NOMO-1 treated with dmso at 0.1 percent for 144 hours (cell line): Measurements from ENCODE around the gene CCDC40.
A peak's percentile ranks its signal among the peaks of the same experiment; 100 is the strongest.
"Not testable (repeated sequence)": the region's sequence is repeated elsewhere in the genome, so short reads cannot be mapped to it uniquely, and the experiment has no call there.

ENCODE experiments used
- DNase-seq: peaks from one replicate; lab custom pipeline; 2025; ENCODE audit not compliant: unreplicated experiment; lab: John Stamatoyannopoulos, UW

CCDC40 gene

GRCh38 chr17:80045703-80046102 is 9.3 kb downstream of the CCDC40 start:
- DNase-seq, result no peak

GRCh38 chr17:80046709-80047108 is 10.3 kb downstream of the CCDC40 start:
- DNase-seq, result not testable (repeated sequence)

GRCh38 chr17:80047176-80047575 is 10.7 kb downstream of the CCDC40 start:
- no peak for DNase-seq

GRCh38 chr17:80049986-80050385 is 13.5 kb downstream of the CCDC40 start:
- DNase-seq, result no peak

GRCh38 chr17:80050706-80051105 is 14.3 kb downstream of the CCDC40 start:
- no peak for DNase-seq

GRCh38 chr17:80051681-80052080 is 15.2 kb downstream of the CCDC40 start:
- DNase-seq, result no peak

- DNase-seq, result no peak
These were observed 16.7 kb downstream of the CCDC40 start for GRCh38 chr17:80053102-80053501.

- no peak for DNase-seq
These were observed 19.2 kb downstream of the CCDC40 start for GRCh38 chr17:80055597-80055996.

GRCh38 chr17:80058311-80058955 is 22.0 kb downstream of the CCDC40 start:
- no peak for DNase-seq

GRCh38 chr17:80060644-80061043 is 24.2 kb downstream of the CCDC40 start:
- DNase-seq, result no peak

- DNase-seq, result no peak
These were observed 25.0 kb downstream of the CCDC40 start for GRCh38 chr17:80061421-80061820.

GRCh38 chr17:80063830-80064585 is 27.6 kb downstream of the CCDC40 start:
- DNase-seq, result peak; percentile 17

- no peak for DNase-seq
These were observed 28.3 kb downstream of the CCDC40 start for GRCh38 chr17:80064696-80065095.

- no peak for DNase-seq
These were observed 29.2 kb downstream of the CCDC40 start for GRCh38 chr17:80065478-80066170.

- no peak for DNase-seq
These were observed 31.0 kb downstream of the CCDC40 start for GRCh38 chr17:80067393-80067986.

- DNase-seq, result no peak
These were observed 32.1 kb downstream of the CCDC40 start for GRCh38 chr17:80068301-80069222.

- no peak for DNase-seq
These were observed 34.1 kb downstream of the CCDC40 start for GRCh38 chr17:80070375-80071115.

- DNase-seq, result no peak
These were observed 34.8 kb downstream of the CCDC40 start for GRCh38 chr17:80071116-80071841.

GRCh38 chr17:80072410-80072809 is 36.0 kb downstream of the CCDC40 start:
- no peak for DNase-seq
